ENCODE results near the gene RBM5.
A peak's percentile ranks its signal among the peaks of the same experiment; 100 is the strongest.
"Not testable (repeated sequence)": the region's sequence is repeated elsewhere in the genome, so short reads cannot be mapped to it uniquely, and the experiment has no call there.

The RBM5 gene

DNA sequence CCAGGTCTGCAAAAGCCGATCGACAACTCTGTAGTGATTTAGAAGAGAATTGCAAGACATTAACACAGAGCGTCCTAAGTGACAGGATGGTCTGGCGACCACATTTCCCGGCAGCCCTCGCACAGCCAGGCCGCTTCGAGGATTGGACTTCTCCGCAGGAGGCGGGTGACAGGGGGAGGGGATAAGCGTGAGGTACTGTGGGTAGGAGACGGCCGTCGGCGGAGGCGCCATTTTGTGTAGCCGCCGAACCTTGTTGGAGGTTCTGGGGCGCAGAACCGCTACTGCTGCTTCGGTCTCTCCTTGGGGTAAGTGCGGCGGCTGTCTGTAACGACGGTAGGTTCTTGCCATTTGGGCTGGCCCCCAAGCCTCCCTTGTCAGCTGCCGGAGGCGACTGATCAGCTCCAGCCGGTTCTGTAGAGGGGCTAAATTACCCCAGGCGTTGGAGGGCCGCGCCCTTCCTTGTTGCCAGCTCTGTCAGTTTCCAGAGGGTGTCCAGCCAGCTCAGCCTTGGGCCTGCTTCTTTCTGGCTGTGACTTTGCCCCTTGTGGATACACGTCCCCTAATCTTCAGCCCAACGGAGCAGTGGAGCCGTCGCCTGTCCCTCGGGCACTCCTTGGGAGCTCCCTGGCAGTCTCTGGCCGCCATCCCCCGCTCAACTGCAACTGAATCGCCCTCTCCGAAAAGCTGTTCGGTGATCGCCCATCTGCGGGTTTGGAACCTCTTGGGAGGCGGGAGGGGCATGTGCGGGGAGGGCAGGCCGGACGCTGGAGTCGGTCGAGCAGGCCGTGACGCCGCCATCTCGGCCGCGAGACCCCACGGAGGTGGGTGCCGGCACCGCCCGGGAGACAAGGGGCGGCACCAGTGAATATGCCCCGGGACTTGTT, at the start of gene RBM5:
TSS of gene RBM5 (plus strand) at position 195 of the 884 bp plus-strand sequence. CDS start 1,516 bp downstream, outside the sequence.
- Mint-ChIP-seq H3K4me1 (peaks cover 17 to 34% of the 10 kb centered on the region in 2 donors), H3K27ac (peak within 1 kb of the TSS; percentile 99), H3K36me3 (peaks cover 17 to 27% of the 10 kb centered on the region in 2 donors), H3K4me3 (peak within 1 kb of the TSS; percentile 96 to 98), H3K27me3 (no peaks in the 10 kb centered on the region), H3K9me3 (no peaks in the 10 kb centered on the region)
- ATAC-seq (replicated peaks): peak; percentile 99 to 100
- DNase-seq: peak; percentile 89

DNA sequence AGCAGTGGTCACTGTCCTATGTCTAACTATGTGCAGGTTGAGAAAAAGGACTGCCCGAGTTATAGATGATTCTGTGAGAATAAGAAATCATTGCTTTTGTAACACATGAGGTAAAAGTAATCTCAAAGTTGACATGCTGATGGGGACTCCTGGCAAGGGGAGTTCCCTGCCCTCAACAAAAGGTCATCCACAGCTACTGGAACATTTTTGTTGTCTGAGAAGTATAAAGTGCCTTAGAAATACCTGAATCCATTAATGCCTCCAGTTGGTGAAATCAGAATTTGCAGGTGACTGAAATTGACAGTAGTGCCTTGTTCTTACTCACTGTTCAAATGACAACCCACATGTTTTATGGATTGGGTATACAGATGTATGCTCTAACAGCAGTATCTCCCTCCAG, 43.7 kb upstream of the RBM5 start:
- peaks cover 3 to 4% of the 10 kb centered on the region in 2 donors for H3K4me1 Mint-ChIP-seq
- H3K36me3 Mint-ChIP-seq: peaks cover 10 to 16% of the 10 kb centered on the region in 2 donors
- H3K27me3 Mint-ChIP-seq: no peaks in the 10 kb centered on the region
- peak; percentile 74 to 75 for ATAC-seq (replicated peaks)
- H3K27ac Mint-ChIP-seq: no peak overlapping the region
- H3K4me3 Mint-ChIP-seq: no peak overlapping the region
- H3K9me3 Mint-ChIP-seq: no peaks in the 10 kb centered on the region
- no peak for DNase-seq

DNA sequence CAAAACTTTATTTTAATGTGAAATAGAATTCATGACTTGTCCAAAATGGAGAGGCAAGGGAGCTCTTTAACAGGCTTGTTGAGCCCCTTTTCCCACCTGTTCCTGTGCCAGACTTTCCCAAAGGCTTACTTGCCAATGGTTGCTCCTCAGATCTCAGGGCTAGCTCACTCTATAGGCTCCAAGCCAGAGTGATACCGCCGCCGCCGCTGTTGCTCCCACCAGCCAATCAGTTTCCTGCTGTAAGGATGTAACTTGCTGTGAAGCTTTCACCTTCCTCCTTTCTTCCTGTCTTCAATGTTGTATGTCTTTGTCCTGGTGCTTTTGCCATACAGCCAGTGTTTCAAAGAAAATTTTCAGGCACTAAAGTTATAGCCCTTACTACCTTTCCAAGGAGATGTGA, 41.3 kb upstream of the RBM5 start:
- H3K4me1 Mint-ChIP-seq: peaks cover 6 to 7% of the 10 kb centered on the region in 2 donors
- no peak overlapping the region for H3K4me3 Mint-ChIP-seq

DNA sequence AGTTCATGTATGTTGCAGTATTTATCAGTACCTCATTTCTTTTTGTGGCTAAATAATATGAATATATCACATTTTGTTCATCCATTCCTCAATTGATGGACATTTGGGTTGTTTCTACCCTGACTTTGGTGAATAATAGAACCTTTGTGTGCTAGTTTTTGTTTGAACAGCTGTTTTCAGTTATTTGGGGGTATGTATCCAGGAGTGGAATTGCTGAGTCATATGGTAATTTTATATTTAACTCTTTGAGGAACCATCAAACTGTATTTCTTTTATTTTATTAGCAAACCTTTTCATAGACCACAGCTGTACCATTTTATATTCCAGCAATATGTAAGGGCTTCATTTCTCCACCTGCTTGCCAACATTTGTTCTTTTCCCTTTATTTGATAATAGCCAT, 38.4 kb upstream of the RBM5 start:
- no peak overlapping the region for H3K27ac Mint-ChIP-seq
- H3K4me1 Mint-ChIP-seq: peaks cover 9 to 12% of the 10 kb centered on the region in 2 donors
- H3K4me3 Mint-ChIP-seq: no peak overlapping the region
- H3K27me3 Mint-ChIP-seq: no peaks in the 10 kb centered on the region
- ATAC-seq (replicated peaks): no peak
- no peaks in the 10 kb centered on the region for H3K9me3 Mint-ChIP-seq
- H3K36me3 Mint-ChIP-seq: peaks cover 23 to 43% of the 10 kb centered on the region in 2 donors
- DNase-seq: no peak

More for the DNA sequence above, 41.3 kb upstream of the RBM5 start:
- Mint-ChIP-seq H3K9me3 (no peaks in the 10 kb centered on the region), H3K36me3 (peaks cover 20 to 24% of the 10 kb centered on the region in 2 donors), H3K27ac (peak overlapping the region; percentile 28), H3K27me3 (no peaks in the 10 kb centered on the region)
- no peak for ATAC-seq (replicated peaks)
- DNase-seq: no peak

DNA sequence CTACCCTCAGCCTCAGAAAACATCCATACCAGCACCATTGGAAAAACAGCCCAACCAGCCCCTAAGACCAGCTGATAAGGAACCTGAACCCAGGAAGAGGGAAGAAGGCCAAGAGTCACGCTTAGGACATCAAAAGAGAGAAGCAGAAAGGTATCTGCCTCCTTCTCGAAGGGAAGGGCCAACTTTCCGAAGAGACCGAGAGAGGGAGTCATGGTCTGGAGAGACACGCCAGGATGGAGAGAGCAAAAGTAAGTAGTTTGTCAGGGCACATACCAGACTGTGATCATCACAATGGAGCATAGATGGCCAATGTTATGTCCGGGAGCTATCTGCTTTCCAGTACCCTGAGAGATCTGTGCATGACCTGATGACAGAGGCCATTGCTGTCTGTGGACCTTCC, 31.0 kb upstream of the RBM5 start:
- Mint-ChIP-seq H3K36me3 (peaks cover 40 to 60% of the 10 kb centered on the region in 2 donors), H3K4me1 (peaks cover 2% of the 10 kb centered on the region in 2 donors), H3K9me3 (no peaks in the 10 kb centered on the region), H3K27me3 (no peaks in the 10 kb centered on the region), H3K27ac (no peak overlapping the region), H3K4me3 (no peak overlapping the region)
- ATAC-seq (replicated peaks) (no peak), DNase-seq (no peak)

DNA sequence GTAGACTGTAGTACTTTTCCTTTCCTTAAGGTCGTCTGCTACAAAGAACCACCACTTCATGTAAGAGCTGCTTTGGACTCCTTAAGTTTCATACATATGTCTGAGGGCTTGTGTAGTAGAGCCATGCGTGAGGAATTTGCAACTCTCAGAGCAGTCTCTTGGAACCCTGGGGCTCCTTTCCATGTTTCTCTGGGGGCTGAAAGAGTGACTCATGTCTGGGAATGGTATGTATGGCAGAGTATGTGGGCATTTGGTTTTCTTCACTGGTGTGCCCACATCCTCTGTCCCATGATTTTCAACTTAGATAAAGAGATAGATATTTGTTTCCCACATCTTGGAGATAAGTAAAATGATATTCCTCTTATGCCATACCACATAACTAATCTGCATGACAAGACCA, 20.6 kb upstream of the RBM5 start:
- Mint-ChIP-seq H3K27ac (no peak overlapping the region), H3K4me3 (no peak overlapping the region), H3K27me3 (no peaks in the 10 kb centered on the region), H3K36me3 (peaks cover 50 to 66% of the 10 kb centered on the region in 2 donors), H3K9me3 (no peaks in the 10 kb centered on the region), H3K4me1 (no peaks in the 10 kb centered on the region)
- DNase-seq (no peak), ATAC-seq (replicated peaks) (no peak)

DNA sequence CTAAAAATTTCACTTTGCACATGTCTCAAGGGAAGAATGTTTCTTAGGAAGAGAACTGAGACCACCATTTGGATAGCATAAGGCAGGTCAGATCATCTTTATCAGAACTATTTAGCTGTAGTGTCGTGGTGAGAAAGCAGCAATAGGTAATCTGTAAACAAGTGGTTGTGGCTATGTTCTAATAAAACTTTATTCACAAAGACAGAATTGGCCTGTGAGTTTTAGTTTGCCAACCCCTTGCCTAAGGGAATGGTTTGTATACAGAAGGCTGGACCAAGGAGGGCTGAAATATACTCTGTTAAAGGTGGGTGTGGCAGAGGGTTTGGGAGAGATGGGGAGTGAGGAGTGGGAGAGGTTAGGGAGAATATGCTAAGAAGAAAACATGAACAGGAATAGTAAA, 10.6 kb upstream of the RBM5 start:
- Mint-ChIP-seq H3K9me3 (no peaks in the 10 kb centered on the region), H3K4me1 (peaks cover 26 to 48% of the 10 kb centered on the region in 2 donors), H3K27me3 (no peaks in the 10 kb centered on the region), H3K27ac (peak overlapping the region; percentile 63), H3K4me3 (no peak overlapping the region), H3K36me3 (peaks cover 35 to 47% of the 10 kb centered on the region in 2 donors)
- ATAC-seq (replicated peaks) (no peak), DNase-seq (no peak)

DNA sequence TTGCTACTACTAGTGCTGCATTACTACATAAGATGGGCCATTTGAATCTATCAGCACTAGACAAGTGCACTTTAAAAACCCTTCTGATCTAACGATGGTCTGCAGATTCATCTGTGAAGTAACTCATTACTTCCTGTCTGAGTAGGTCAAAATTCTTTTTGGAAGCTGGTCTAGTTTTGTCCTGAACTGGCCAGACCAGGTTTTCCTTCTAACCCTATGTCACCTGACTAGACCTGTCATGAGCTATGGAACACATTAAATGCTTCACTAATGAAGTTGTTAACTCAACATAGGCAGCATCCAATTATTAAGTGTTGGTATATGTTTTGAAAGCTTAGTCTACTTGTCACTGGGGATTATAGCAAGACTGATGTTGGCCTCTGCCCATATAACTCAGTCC, 10.1 kb upstream of the RBM5 start:
- Mint-ChIP-seq H3K36me3 (peaks cover 31 to 42% of the 10 kb centered on the region in 2 donors), H3K27ac (peak overlapping the region; percentile 32), H3K27me3 (no peaks in the 10 kb centered on the region), H3K9me3 (no peaks in the 10 kb centered on the region), H3K4me3 (no peak overlapping the region), H3K4me1 (peaks cover 26 to 49% of the 10 kb centered on the region in 2 donors)
- peak in 1 of 2 donors; percentile 28 for ATAC-seq (replicated peaks)
- no peak for DNase-seq

DNA sequence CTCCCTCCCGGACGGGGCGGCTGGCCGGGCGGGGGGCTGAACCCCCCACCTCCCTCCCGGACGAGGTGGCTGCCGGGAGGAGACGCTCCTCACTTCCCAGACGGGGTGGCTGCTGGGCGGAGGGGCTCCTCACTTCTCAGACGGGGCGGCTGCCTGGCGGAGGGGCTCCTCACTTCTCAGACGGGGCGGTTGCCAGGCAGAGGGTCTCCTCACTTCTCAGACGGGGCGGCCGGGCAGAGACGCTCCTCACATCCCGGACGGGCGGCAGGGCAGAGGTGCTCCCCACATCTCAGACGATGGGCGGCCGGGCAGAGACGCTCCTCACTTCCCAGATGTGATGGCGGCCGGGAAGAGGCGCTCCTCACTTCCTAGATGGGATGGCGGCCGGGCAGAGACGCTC, 3.8 kb upstream of the RBM5 start:
- peaks cover 11 to 25% of the 10 kb centered on the region in 2 donors for H3K4me1 Mint-ChIP-seq
- not testable (repeated sequence) for H3K36me3 Mint-ChIP-seq; H3K9me3 Mint-ChIP-seq; ATAC-seq (replicated peaks); H3K27ac Mint-ChIP-seq; H3K4me3 Mint-ChIP-seq; H3K27me3 Mint-ChIP-seq; DNase-seq

DNA sequence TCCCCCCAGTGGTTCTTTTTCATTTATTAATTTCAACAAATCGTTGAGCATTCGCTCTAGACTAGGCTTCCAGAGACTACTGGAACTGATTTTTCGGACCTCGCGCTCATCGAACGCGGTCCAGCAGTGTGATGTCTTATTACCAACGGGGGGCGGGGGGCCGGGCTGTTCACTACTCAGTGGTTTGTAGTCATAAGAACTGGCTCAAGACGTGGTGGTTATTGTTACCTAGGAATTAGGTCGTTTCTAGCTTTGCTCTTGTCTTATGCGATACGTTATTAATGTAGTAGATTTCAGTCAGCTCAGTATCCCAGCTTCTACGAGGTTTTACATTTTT, 858 bp downstream of the RBM5 start:
- peaks cover 17 to 35% of the 10 kb centered on the region in 2 donors for H3K4me1 Mint-ChIP-seq

DNA sequence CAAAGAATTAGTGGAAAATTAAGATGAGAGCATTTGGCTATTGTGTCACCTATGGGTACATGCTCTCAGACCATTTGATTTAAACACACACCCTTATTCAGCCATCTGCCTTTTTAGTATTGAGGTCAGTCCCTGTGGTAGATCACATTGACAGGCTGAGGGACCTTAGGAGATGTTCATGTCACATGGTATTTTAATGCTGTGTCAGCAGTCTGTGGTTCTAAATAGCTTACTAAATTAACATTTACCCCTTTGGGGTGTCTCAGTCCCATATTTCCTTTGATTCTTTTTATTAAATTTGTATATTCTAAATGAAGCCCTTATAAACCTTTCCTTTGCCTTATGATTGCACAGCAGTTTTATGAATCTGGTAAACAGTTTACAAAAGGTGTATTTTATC, 2.3 kb downstream of the RBM5 start:
- DNase-seq (no peak), ATAC-seq (replicated peaks) (no peak)
- Mint-ChIP-seq H3K36me3 (peaks cover 33 to 39% of the 10 kb centered on the region in 2 donors), H3K9me3 (no peaks in the 10 kb centered on the region), H3K27me3 (no peaks in the 10 kb centered on the region), H3K27ac (peak overlapping the region; percentile 99), H3K4me1 (peaks cover 22 to 46% of the 10 kb centered on the region in 2 donors), H3K4me3 (peak overlapping the region; percentile 96 to 98)

More for the DNA sequence above, 858 bp downstream of the RBM5 start:
- Mint-ChIP-seq H3K36me3 (peaks cover 21 to 28% of the 10 kb centered on the region in 2 donors), H3K27me3 (no peaks in the 10 kb centered on the region), H3K4me3 (peak overlapping the region; percentile 96 to 98), H3K27ac (peak overlapping the region; percentile 99), H3K9me3 (no peaks in the 10 kb centered on the region)
- ATAC-seq (replicated peaks): peak; percentile 8 to 12
- no peak for DNase-seq

DNA sequence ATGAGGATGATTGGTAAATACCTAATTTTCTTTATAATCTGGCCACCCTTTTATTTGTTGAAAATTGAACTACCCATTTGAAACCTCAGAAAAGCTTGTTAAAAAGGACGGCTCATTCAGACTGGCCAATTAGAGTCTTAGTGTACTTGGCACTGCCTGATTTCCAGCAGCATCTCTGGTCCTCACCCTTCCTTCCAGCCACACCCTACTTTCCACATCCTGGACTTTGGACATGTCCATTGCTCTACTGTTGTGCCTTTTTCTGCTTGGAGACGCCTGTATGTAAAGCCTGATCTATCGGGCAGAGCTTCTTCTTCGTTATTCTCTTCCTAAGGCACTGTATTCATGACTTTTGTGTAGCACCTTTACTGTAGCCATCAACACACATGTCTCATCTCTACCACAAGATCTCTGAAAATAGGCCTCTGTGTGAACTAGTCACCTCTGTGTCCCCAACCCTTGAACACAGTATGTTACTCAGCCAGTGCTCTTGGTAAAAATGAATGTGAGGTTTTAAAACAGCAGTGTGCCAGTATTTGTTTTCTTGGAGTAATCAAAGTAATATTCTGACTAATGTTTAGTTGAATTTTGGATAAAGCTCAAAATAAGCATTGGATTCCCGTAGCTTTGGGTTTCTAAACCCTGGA, 6.8 kb downstream of the RBM5 start:
- no peaks in the 10 kb centered on the region for H3K27me3 Mint-ChIP-seq
- peak overlapping the region; percentile 3 for H3K27ac Mint-ChIP-seq
- DNase-seq: no peak
- peaks cover 43 to 58% of the 10 kb centered on the region in 2 donors for H3K36me3 Mint-ChIP-seq
- peaks cover 16 to 43% of the 10 kb centered on the region in 2 donors for H3K4me1 Mint-ChIP-seq
- no peaks in the 10 kb centered on the region for H3K9me3 Mint-ChIP-seq
- ATAC-seq (replicated peaks): no peak
- H3K4me3 Mint-ChIP-seq: no peak overlapping the region

DNA sequence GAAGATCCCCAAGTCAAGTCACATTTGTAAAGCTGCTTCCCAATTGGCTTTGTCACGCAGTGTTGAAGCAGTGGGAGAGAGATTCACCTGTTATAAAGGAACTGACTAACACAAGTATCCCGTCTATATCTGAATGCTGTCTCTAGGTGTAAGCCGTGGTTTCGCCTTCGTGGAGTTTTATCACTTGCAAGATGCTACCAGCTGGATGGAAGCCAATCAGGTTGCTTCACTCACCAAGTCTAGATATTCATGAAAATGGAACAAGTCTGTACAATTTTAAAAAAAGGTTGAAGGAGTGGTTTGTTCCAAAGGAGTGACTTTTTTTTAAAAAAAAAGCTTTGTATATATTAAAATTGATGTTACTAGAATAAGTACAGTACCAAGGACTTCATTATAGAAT, 11.7 kb downstream of the RBM5 start:
- no peak for DNase-seq
- ATAC-seq (replicated peaks): no peak

DNA sequence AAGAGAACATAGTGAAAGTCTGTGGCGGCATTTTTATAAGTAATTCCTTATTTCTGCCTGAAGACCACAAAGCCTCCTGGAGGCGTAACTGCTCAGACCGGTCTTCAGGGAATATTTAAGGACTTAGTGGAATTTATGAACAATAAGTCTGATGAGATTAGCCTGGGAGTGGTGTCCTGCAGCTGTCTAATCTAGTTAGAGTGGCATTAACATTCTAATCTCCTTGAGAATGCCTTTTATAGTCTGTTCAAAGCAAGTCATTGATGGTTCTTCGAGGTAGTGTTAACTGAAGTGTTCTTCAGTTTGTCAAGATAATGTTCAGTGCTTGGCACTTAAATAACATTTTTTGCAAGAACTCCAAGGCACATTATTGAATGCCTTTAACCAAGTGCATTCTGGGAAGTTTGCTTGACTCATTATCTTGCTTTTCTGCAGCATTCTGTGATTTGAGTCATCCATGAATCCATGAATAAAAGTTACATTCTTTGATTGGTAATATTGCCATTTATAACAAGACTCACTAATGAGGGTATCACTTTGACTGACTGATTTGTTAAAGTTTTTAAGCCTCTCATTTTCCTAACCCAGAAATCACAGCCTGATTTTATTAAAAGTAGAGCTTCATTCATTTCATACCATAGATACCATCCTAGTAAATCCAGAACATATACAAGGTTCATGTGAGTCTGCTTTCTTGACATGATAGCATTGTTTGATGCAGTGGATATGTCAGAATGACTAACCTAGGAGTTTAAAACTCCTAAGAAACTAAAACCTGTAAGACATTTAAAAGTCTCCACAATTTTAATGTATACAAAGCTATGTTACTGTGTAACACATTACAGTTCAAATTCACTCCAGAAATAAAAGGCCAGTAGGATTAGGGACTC, 12.5 kb downstream of the RBM5 start:
- no peak for ATAC-seq (replicated peaks)
- no peak for DNase-seq
- Mint-ChIP-seq H3K36me3 (peaks cover 29 to 51% of the 10 kb centered on the region in 2 donors), H3K27me3 (no peaks in the 10 kb centered on the region), H3K4me3 (no peak overlapping the region), H3K9me3 (no peaks in the 10 kb centered on the region), H3K4me1 (peaks cover 2 to 5% of the 10 kb centered on the region in 2 donors), H3K27ac (no peak overlapping the region)

More for the DNA sequence above, 11.7 kb downstream of the RBM5 start:
- Mint-ChIP-seq H3K4me3 (no peak overlapping the region), H3K4me1 (peaks cover 6 to 14% of the 10 kb centered on the region in 2 donors), H3K27ac (no peak overlapping the region), H3K9me3 (no peaks in the 10 kb centered on the region), H3K36me3 (peaks cover 35 to 57% of the 10 kb centered on the region in 2 donors), H3K27me3 (no peaks in the 10 kb centered on the region)

Data from stimulated activated naive B cell treated with anti-CD40 and anti-IgM and Interleukin-4, amounts not matched to agents 10 μg/mL and 1 μg/mL and 100 μg/mL, for 72 hours (primary cell).